CD14-positive monocyte (primary cell): ENCODE measurements around the gene FYTTD1. TPM values are rescaled to one million over a fixed set of nuclear protein-coding genes. Genes with fewer than 3 reads are reported as not detected.
A peak's percentile ranks its signal among the peaks of the same experiment; 100 is the strongest.

Experiments
- DNase-seq, 3 donors: peaks; one replicate each; pipeline ENCODE4 v3.0.0-alpha.2; 2011 to 2022
- H2AFZ ChIP-seq: 2 replicates; pipeline ENCODE4 v1.6.0; 2012; ENCODE audit warnings: mild to moderate bottlenecking, low read depth, low read length, inconsistent platforms; ENCODE audit not compliant: insufficient read depth, poor library complexity, severe bottlenecking
- H3K27ac ChIP-seq, 2 donors: 1 replicate in 1 of 2; 2 replicates in 1 of 2; pipeline ENCODE4 v1.5.1; 2012 to 2013; ENCODE audit warnings: low read length in 2 of 2, control low read depth in 1 of 2, inconsistent platforms in 1 of 2, low read depth in 1 of 2, mild to moderate bottlenecking in 1 of 2
- H3K27me3 ChIP-seq, 2 donors: one replicate each; pipeline versions ENCODE4 v1.6.0 to v1.6.1; 2011 to 2013; ENCODE audit warnings: low read length in 2 of 2; ENCODE audit not compliant: control insufficient read depth in 2 of 2, insufficient read depth in 2 of 2
- H3K36me3 ChIP-seq, 2 donors: replicated peaks in 1 of 2; 1 replicate in 1 of 2; 2 replicates in 1 of 2; pipeline versions ENCODE4 v1.5.1 to v1.6.1; 2012 to 2013; ENCODE audit warnings: low read length in 2 of 2, control low read depth in 1 of 2, inconsistent platforms in 1 of 2, mild to moderate bottlenecking in 1 of 2; ENCODE audit not compliant: insufficient read depth in 2 of 2, control insufficient read depth in 1 of 2
- H3K4me1 ChIP-seq, 2 donors: 1 replicate in 1 of 2; 2 replicates in 1 of 2; pipeline versions ENCODE4 v1.5.1 to v1.6.1; 2012 to 2013; ENCODE audit warnings: low read length in 2 of 2, control low read depth in 1 of 2, inconsistent platforms in 1 of 2, mild to moderate bottlenecking in 1 of 2, moderate library complexity in 1 of 2; ENCODE audit not compliant: insufficient read depth in 2 of 2, control insufficient read depth in 1 of 2
- H3K4me2 ChIP-seq: replicated peaks from 2 replicates; pipeline ENCODE3; 2012; ENCODE audit warnings: low read length, moderate library complexity, mild to moderate bottlenecking; ENCODE audit not compliant: poor library complexity, severe bottlenecking; ENCODE audit errors: extremely low read depth
- H3K4me3 ChIP-seq, 3 experiments: fragments of 200-600 bp in 1 of 3; sonication (generic) in 1 of 3; replicated peaks in 1 of 3; 1 replicate in 2 of 3; 2 replicates in 1 of 3; pipeline ENCODE4 v1.5.1; 2011 to 2013; ENCODE audit warnings: low read length in 3 of 3, mild to moderate bottlenecking in 3 of 3, control low read depth in 2 of 3, low read depth in 2 of 3, inconsistent platforms in 1 of 3, moderate library complexity in 1 of 3
- H3K79me2 ChIP-seq: 2 replicates; pipeline ENCODE4 v1.6.0; 2012; ENCODE audit warnings: mild to moderate bottlenecking, control low read depth, inconsistent platforms, low read length, moderate library complexity; ENCODE audit not compliant: insufficient read depth
- H3K9ac ChIP-seq: 2 replicates; pipeline ENCODE4 v1.6.0; 2017; ENCODE audit warnings: low read length, mild to moderate bottlenecking; ENCODE audit not compliant: insufficient read depth, poor library complexity, severe bottlenecking
- H3K9me3 ChIP-seq, 2 donors: replicated peaks in 1 of 2; 1 replicate in 1 of 2; 2 replicates in 1 of 2; pipeline versions ENCODE4 v1.5.1 to v1.6.1; 2012 to 2013; ENCODE audit warnings: low read length in 2 of 2, control low read depth in 1 of 2; ENCODE audit not compliant: control insufficient read depth in 1 of 2, insufficient read depth in 1 of 2
- H4K20me1 ChIP-seq: 2 replicates; pipeline ENCODE4 v1.6.0; 2012; ENCODE audit warnings: mild to moderate bottlenecking, low read length, control low read depth, moderate library complexity; ENCODE audit not compliant: insufficient read depth
- H3K27ac Mint-ChIP-seq, 7 donors: one replicate each; pipeline ENCODE4 v1.8.0; 2020; ENCODE audit warnings: mild to moderate bottlenecking in 7 of 7, mixed read lengths in 7 of 7, moderate library complexity in 6 of 7, inconsistent platforms in 2 of 7
- H3K27me3 Mint-ChIP-seq, 3 donors: one replicate each; pipeline ENCODE4 v1.8.0; 2021 to 2022; ENCODE audit warnings: low read depth in 3 of 3, mild to moderate bottlenecking in 3 of 3, mixed read lengths in 3 of 3, moderate library complexity in 3 of 3, inconsistent platforms in 1 of 3
- H3K36me3 Mint-ChIP-seq, 2 donors: one replicate each; pipeline ENCODE4 v1.8.0; 2020; ENCODE audit warnings: mixed read lengths in 2 of 2, inconsistent platforms in 1 of 2, mild to moderate bottlenecking in 1 of 2
- H3K4me1 Mint-ChIP-seq: one replicate; pipeline ENCODE4 v1.8.0; 2020; ENCODE audit warnings: mild to moderate bottlenecking, mixed read lengths
- H3K4me3 Mint-ChIP-seq, 2 donors: one replicate each; pipeline ENCODE4 v1.8.0; 2020; ENCODE audit warnings: mild to moderate bottlenecking in 2 of 2, mixed read lengths in 2 of 2, moderate library complexity in 1 of 2
- H3K9me3 Mint-ChIP-seq, 7 donors: one replicate each; pipeline ENCODE4 v1.8.0; 2020 to 2022; ENCODE audit warnings: mixed read lengths in 7 of 7, mild to moderate bottlenecking in 6 of 7, moderate library complexity in 6 of 7, inconsistent platforms in 2 of 7
- CTCF ChIP-seq: fragments of 200-600 bp; IDR thresholded peaks from one replicate; pipeline ENCODE4 v1.8.0; 2022; ENCODE audit warnings: antibody characterized with exemption, mild to moderate bottlenecking
- WGBS: methylation state at CpG from one replicate; pipeline ENCODE4 v1.1.5; 2013; ENCODE audit warnings: missing lambda C conversion rate; ENCODE audit not compliant: insufficient coverage; 5-methylcytosine and 5-hydroxymethylcytosine counted together
- intact Hi-C, 2 donors: fragments of 100-400 bp; cut with micrococcal nuclease; formaldehyde crosslinking; loops; one replicate each; pipeline versions ENCODE4 v1.15.0 to v1.15.1; 2023
- polyA plus RNA-seq, 3 donors: library from polyadenylated mRNA; depleted of rRNA in 1 of 3; unstranded in 2 of 3; stranded (reverse) in 1 of 3; fragments of 300-500 nt in 2 of 3; fragments of >200 nt in 1 of 3; fragmentation: Illumina TruSeq in 2 of 3; gene quantifications; 1 replicate in 2 of 3; 2 replicates in 1 of 3; pipeline ENCODE4 v1.2.3, GENCODE V29; 2012 to 2021

The FYTTD1 gene
- polyA plus RNA-seq, 3 donors, result 11.5 to 73.2 (median 59.4) TPM

GRCh38 chr3:197748597-197749314 is 927 bp upstream of the FYTTD1 start:
- Mint-ChIP-seq H3K27ac (peak overlapping the region in 5 of 7 donors; percentile 83 to 91 (median 90)), H3K36me3 (peaks cover 4% of the 10 kb centered on the region in 2 donors), H3K4me3 (peak overlapping the region; percentile 94 to 97), H3K4me1 (peaks cover 50% of the 10 kb centered on the region), H3K9me3 (peaks cover 0 to 7% (median 3%) of the 10 kb centered on the region in 7 donors), H3K27me3 (peaks cover 6 to 12% (median 10%) of the 10 kb centered on the region in 3 donors)
- Histone ChIP-seq H3K9ac (peak overlapping the region; percentile 84), H3K27me3 (no peaks in the 10 kb centered on the region), H3K4me2 (peak overlapping the region; percentile 93), H3K4me3 (peak overlapping the region; percentile 38 to 80 (median 52)), H3K79me2 (peaks cover 33% of the 10 kb centered on the region), H4K20me1 (peaks cover 22% of the 10 kb centered on the region), H3K9me3 (no peaks in the 10 kb centered on the region), H3K36me3 (no peaks in the 10 kb centered on the region), H3K4me1 (peaks cover 48 to 53% of the 10 kb centered on the region in 2 donors), H3K27ac (peak overlapping the region in 1 of 2 donors; percentile 79), H2AFZ (peak overlapping the region; percentile 77)
- intact Hi-C loops, result no loop called here
- 0% methylated on average over 1 of the region's 12 CpGs for WGBS
- no peak for DNase-seq
- no peak for TF ChIP-seq CTCF

GRCh38 chr3:197749315-197749600 is 425 bp upstream of the FYTTD1 start:
- H3K9me3 Mint-ChIP-seq, result peaks cover 0 to 7% (median 3%) of the 10 kb centered on the region in 7 donors
- Histone ChIP-seq H3K4me3 (peak overlapping the region; percentile 38 to 80 (median 52)), H3K9ac (peak overlapping the region; percentile 84), H3K4me2 (peak overlapping the region; percentile 93), H2AFZ (peak overlapping the region; percentile 77), H3K4me1 (peaks cover 48 to 53% of the 10 kb centered on the region in 2 donors), H3K79me2 (peaks cover 38% of the 10 kb centered on the region), H3K36me3 (no peaks in the 10 kb centered on the region), H3K27me3 (no peaks in the 10 kb centered on the region), H3K27ac (peak overlapping the region; percentile 1 to 79), H4K20me1 (peaks cover 22% of the 10 kb centered on the region), H3K9me3 (no peaks in the 10 kb centered on the region)
- intact Hi-C loops, result no loop called here
- no peak for DNase-seq
- peaks cover 4 to 6% of the 10 kb centered on the region in 2 donors for H3K36me3 Mint-ChIP-seq
- 0% methylated on average over 18 of the region's 18 CpGs for WGBS
- TF ChIP-seq CTCF, result no peak
- H3K4me1 Mint-ChIP-seq, result peaks cover 50% of the 10 kb centered on the region
- H3K27ac Mint-ChIP-seq, result peak overlapping the region; percentile 78 to 91 (median 90)
- H3K27me3 Mint-ChIP-seq, result peaks cover 6 to 12% (median 10%) of the 10 kb centered on the region in 3 donors
- H3K4me3 Mint-ChIP-seq, result peak overlapping the region; percentile 94 to 97
